K562 (cell line): ENCODE measurements around the gene OTUB2.

Experiments used
- GABPA ChIP-seq: fragments of 200-800 bp; sonication (Bioruptor generic); conservative IDR thresholded peaks from 2 replicates; pipeline ENCODE4 v1.6.1; 2016; ENCODE audit warnings: low read depth, missing genetic modification characterization, missing compliant biosample characterization
- HCFC1 ChIP-seq: IDR thresholded peaks from 2 replicates; pipeline ENCODE4 v1.6.1; 2012; ENCODE audit warnings: low read depth, low read length, improper control_type of control experiment
- MECOM ChIP-seq: fragments of 250-450 bp; sonication (Bioruptor Pico); IDR thresholded peaks from 2 replicates; pipeline ENCODE4 v1.8.0; 2022; ENCODE audit warnings: inconsistent platforms
- POLR2A ChIP-seq: fragments of 450-650 bp; conservative IDR thresholded peaks from 2 replicates; pipeline ENCODE4 v1.6.1; 2016
- SIN3A ChIP-seq, 2 experiments: fragments of 150-350 bp in 1 of 2; IDR thresholded peaks; 2 replicates each; pipeline ENCODE4 v1.6.1; 2011 to 2016; ENCODE audit warnings: borderline replicate concordance in 2 of 2, low read depth in 2 of 2, low read length in 2 of 2, mild to moderate bottlenecking in 2 of 2, moderate library complexity in 2 of 2; ENCODE audit not compliant: control insufficient read depth in 1 of 2
- SPI1 ChIP-seq: IDR thresholded peaks from 2 replicates; pipeline ENCODE4 v1.6.1; 2011; ENCODE audit warnings: low read depth, low read length, control low read depth, borderline replicate concordance
- SUPT5H ChIP-seq: fragments of 450-650 bp; IDR thresholded peaks from 2 replicates; pipeline ENCODE4 v1.6.1; 2016
- TCF7 ChIP-seq: sonication (generic); IDR thresholded peaks from 2 replicates; pipeline ENCODE4 v1.6.1; 2016; ENCODE audit warnings: antibody characterized with exemption, borderline replicate concordance
- ZBTB11 ChIP-seq, 3 experiments: fragments of 200-800 bp in 1 of 3; fragments of 250-450 bp in 1 of 3; fragments of 450-650 bp in 1 of 3; sonication (Bioruptor Pico) in 1 of 3; sonication (Bioruptor generic) in 1 of 3; formaldehyde crosslinking in 1 of 3; IDR thresholded peaks; 2 replicates each; pipeline versions ENCODE4 v1.6.1 to v1.8.0; 2016 to 2022; ENCODE audit warnings: mild to moderate bottlenecking in 2 of 3, missing genetic modification characterization in 2 of 3, missing compliant biosample characterization in 1 of 3, moderate library complexity in 1 of 3
- ZNF274 ChIP-seq: IDR thresholded peaks from 2 replicates; pipeline ENCODE4 v1.6.1; 2011; ENCODE audit warnings: low read depth, mild to moderate bottlenecking, low read length, moderate library complexity, borderline replicate concordance
- ZNF445 ChIP-seq: fragments of 250-450 bp; sonication (Bioruptor Pico); IDR thresholded peaks from 2 replicates; pipeline ENCODE4 v1.4.0; 2020; ENCODE audit warnings: low read depth, mild to moderate bottlenecking, moderate library complexity
- TF ChIP-seq, protein P1 (sequence below): fragments of 450-650 bp; formaldehyde crosslinking; conservative IDR thresholded peaks from 2 replicates; pipeline ENCODE4 v1.4.0; 2022; ENCODE audit warnings: mild to moderate bottlenecking, missing genetic modification characterization
- TF ChIP-seq, protein P2 (sequence below): sonication (generic); formaldehyde crosslinking; IDR thresholded peaks from 2 replicates; pipeline ENCODE4 v1.9.0; 2022; ENCODE audit warnings: mild to moderate bottlenecking, missing genetic modification reagents

- TF ChIP-seq, protein P1, sequence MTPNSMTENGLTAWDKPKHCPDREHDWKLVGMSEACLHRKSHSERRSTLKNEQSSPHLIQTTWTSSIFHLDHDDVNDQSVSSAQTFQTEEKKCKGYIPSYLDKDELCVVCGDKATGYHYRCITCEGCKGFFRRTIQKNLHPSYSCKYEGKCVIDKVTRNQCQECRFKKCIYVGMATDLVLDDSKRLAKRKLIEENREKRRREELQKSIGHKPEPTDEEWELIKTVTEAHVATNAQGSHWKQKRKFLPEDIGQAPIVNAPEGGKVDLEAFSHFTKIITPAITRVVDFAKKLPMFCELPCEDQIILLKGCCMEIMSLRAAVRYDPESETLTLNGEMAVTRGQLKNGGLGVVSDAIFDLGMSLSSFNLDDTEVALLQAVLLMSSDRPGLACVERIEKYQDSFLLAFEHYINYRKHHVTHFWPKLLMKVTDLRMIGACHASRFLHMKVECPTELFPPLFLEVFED (CRISPR knock-in tag), result no peak
- TF ChIP-seq SIN3A (IDR thresholded peaks at IDR 0.05; ENCODE audit: borderline replicate concordance in 2 of 2, control insufficient read depth in 1 of 2, low read depth in 2 of 2, low read length in 2 of 2), result no peak
- no peak for TF ChIP-seq SUPT5H
- TF ChIP-seq ZNF274, result no peak
- TF ChIP-seq TCF7, result no peak
- no peak for TF ChIP-seq POLR2A
- TF ChIP-seq ZBTB11 (CRISPR knock-in tag; IDR thresholded peaks at IDR 0.05), result no peak
- TF ChIP-seq SPI1, result no peak
- no peak for TF ChIP-seq HCFC1
- TF ChIP-seq MECOM (CRISPR knock-in tag), result no peak
- TF ChIP-seq ZNF445 (CRISPR knock-in tag), result no peak
- TF ChIP-seq GABPA (tag), result no peak
- TF ChIP-seq, protein P2, sequence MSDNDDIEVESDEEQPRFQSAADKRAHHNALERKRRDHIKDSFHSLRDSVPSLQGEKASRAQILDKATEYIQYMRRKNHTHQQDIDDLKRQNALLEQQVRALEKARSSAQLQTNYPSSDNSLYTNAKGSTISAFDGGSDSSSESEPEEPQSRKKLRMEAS, result no peak
Observed at GRCh38 chr14:94040796-94041195, 14.7 kb downstream of the OTUB2 start.
